H1 (cell line): ENCODE measurements around the gene BOLA3. TPM values are rescaled to one million over a fixed set of nuclear protein-coding genes. Genes with fewer than 3 reads are reported as not detected.

ENCODE experiments used
- CTBP2 ChIP-seq: IDR thresholded peaks from 2 replicates; pipeline ENCODE4 v1.7.0; 2011; ENCODE audit warnings: borderline replicate concordance, mild to moderate bottlenecking, moderate library complexity, mixed read lengths, low read length; ENCODE audit not compliant: insufficient read depth, insufficient read length
- JUND ChIP-seq: IDR thresholded peaks from 2 replicates; pipeline ENCODE4 v1.6.1; 2011; ENCODE audit warnings: mild to moderate bottlenecking, improper control_type of control experiment, low read length
- KDM5A ChIP-seq: fragments of 200-600 bp; IDR thresholded peaks from 2 replicates; pipeline ENCODE4 v1.7.1; 2012; ENCODE audit warnings: mild to moderate bottlenecking, low read length, inconsistent platforms, mixed read lengths
- POLR2A ChIP-seq, 2 experiments: IDR thresholded peaks; 1 replicate in 1 of 2; 2 replicates in 1 of 2; pipeline ENCODE4 v1.6.1; 2011; ENCODE audit warnings: low read depth in 2 of 2, low read length in 2 of 2, mild to moderate bottlenecking in 2 of 2; ENCODE audit errors: control extremely low read depth in 1 of 2
- polyA plus RNA-seq, 7 experiments: library from polyadenylated mRNA; depleted of rRNA in 3 of 7; stranded (reverse) in 5 of 7; unstranded in 2 of 7; fragments of >200 nt in 5 of 7; fragments of 200-250 nt in 2 of 7; gene quantifications; 1 replicate in 5 of 7; 2 replicates in 1 of 7; 4 replicates in 1 of 7; pipeline versions ENCODE4 v1.2.1 to v1.2.3, GENCODE V29; 2011 to 2013; ENCODE audit warnings: missing spikeins in 2 of 7, mixed read lengths in 2 of 7
- total RNA-seq: library from RNA; stranded (reverse); fragmentation: NEBNext Ultra II Directional; extraction: Animal tissue kit (Norgen Biotek cat#: 25700); gene quantifications from 2 replicates; pipeline ENCODE4 v1.2.1, GENCODE V29; 2021

The BOLA3 gene
- total and polyA plus RNA-seq, 2 of the 8 experiments (the other 6 are each of a cell fraction or from before 2014, with no cell fraction given) = 46.1 to 67.3 TPM

DNA sequence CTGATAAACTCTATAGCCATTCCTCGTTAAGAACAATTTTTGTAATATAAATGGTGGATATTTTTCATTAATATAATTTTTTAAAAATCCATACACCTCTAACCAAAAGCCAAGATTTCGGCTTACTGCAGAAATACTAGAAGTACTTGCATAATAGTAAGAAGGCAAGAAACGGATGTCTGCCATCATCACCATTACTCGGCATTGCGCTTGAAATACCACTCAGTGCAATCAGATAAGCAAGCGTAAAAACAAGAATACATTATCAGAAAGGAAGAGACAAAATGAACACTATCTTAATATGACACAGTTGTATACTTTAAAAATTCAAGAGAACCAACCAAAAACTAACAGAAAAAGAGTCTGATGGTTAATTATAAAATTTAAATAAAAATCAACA, 15.2 kb upstream of the BOLA3 start (continued):
- TF ChIP-seq JUND = no peak
- TF ChIP-seq KDM5A = no peak
- no peak for TF ChIP-seq CTBP2
- no peak for TF ChIP-seq POLR2A (IDR thresholded peaks at IDR 0.05; ENCODE audit: control extremely low read depth in 1 of 2, low read depth in 2 of 2, low read length in 2 of 2)
